ENCODE measurements around the gene SLC2A11.

SLC2A11 gene

GRCh38 chr22:23893121-23893944, 35.7 kb downstream of the SLC2A11 start:
- H3K36me3 ChIP-seq: peaks cover 19 to 29% (median 26%) of the 10 kb centered on the region in 11 experiments
- TF ChIP-seq Cebpa-rat (IDR thresholded peaks at IDR 0.05): no peak
- no peaks in the 10 kb centered on the region for H3K27me3 ChIP-seq
- peak overlapping the region; percentile 85 to 94 (median 90) for H3K9ac ChIP-seq
- peaks cover 31 to 45% (median 39%) of the 10 kb centered on the region in 10 experiments for H3K4me1 ChIP-seq
- peak overlapping the region; percentile 87 to 95 (median 90) for H3K4me3 ChIP-seq
- H4K20me1 ChIP-seq: peaks cover 15 to 35% (median 25%) of the 10 kb centered on the region in 11 experiments; a peak in 20 of 22 replicates
- H3K27ac ChIP-seq: peak overlapping the region; percentile 69 to 92 (median 90)
- peak overlapping the region; percentile 80 to 96 (median 91) for H3K4me2 ChIP-seq
- H3K9me3 ChIP-seq (replicated peaks in 1 of 11): no peaks in the 10 kb centered on the region; a peak in 1 of 22 replicates

DNA sequence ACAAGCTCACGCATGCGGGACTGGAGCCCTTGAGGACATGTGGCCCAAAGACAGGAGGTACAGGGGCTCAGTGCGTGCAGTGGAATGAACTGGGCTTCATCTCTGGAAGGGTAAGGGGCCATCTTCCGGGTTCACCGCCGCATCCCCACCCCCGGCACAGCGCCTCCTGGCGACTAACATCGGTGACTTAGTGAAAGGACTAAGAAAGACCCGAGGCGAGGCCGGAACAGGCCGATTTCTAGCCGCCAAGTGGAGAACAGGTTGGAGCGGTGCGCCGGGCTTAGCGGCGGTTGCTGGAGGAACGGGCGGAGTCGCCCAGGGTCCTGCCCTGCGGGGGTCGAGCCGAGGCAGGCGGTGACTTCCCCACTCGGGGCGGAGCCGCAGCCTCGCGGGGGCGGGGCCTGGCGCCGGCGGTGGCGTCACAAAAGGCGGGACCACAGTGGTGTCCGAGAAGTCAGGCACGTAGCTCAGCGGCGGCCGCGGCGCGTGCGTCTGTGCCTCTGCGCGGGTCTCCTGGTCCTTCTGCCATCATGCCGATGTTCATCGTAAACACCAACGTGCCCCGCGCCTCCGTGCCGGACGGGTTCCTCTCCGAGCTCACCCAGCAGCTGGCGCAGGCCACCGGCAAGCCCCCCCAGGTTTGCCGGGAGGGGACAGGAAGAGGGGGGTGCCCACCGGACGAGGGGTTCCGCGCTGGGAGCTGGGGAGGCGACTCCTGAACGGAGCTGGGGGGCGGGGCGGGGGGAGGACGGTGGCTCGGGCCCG, 36.5 kb downstream of the SLC2A11 start, which contains the start of gene MIF:
Gene MIF, plus strand, starts transcription at position 439 of the 765 bp plus-strand sequence. Its CDS starts 92 bp downstream, at position 531.
- peaks cover 15 to 41% (median 25%) of the 10 kb centered on the region in 11 experiments; a peak in 20 of 22 replicates for H4K20me1 ChIP-seq
- H3K4me3 ChIP-seq: peak within 1 kb of the TSS; percentile 87 to 95 (median 90)
- no peak for TF ChIP-seq Cebpa-rat (IDR thresholded peaks at IDR 0.05)
- peaks cover 0 to 7% (median 0%) of the 10 kb centered on the region in 11 experiments; a peak in 2 of 22 replicates for H3K9me3 ChIP-seq (replicated peaks in 1 of 11)
- peak within 1 kb of the TSS; percentile 85 to 94 (median 90) for H3K9ac ChIP-seq
- peaks cover 26 to 41% (median 36%) of the 10 kb centered on the region in 10 experiments for H3K4me1 ChIP-seq
- H3K27ac ChIP-seq: peak within 1 kb of the TSS; percentile 69 to 92 (median 90)
- H3K4me2 ChIP-seq: peak within 1 kb of the TSS; percentile 80 to 96 (median 91)
- peaks cover 19 to 37% (median 34%) of the 10 kb centered on the region in 11 experiments for H3K36me3 ChIP-seq
- H3K27me3 ChIP-seq: no peaks in the 10 kb centered on the region

GRCh38 chr22:23894710-23895598, 37.3 kb downstream of the SLC2A11 start:
- peak overlapping the region; percentile 69 to 92 (median 90) for H3K27ac ChIP-seq
- H3K4me3 ChIP-seq: peak overlapping the region; percentile 87 to 95 (median 90)
- peaks cover 19 to 40% (median 38%) of the 10 kb centered on the region in 11 experiments for H3K36me3 ChIP-seq
- peaks cover 3 to 14% (median 6%) of the 10 kb centered on the region in 11 experiments; a peak in 16 of 22 replicates for H3K9me3 ChIP-seq (replicated peaks in 1 of 11)
- H4K20me1 ChIP-seq: peaks cover 15 to 41% (median 25%) of the 10 kb centered on the region in 11 experiments; a peak in 20 of 22 replicates
- peak overlapping the region; percentile 80 to 96 (median 91) for H3K4me2 ChIP-seq
- H3K4me1 ChIP-seq: peaks cover 26 to 41% (median 36%) of the 10 kb centered on the region in 10 experiments
- H3K9ac ChIP-seq: peak overlapping the region; percentile 85 to 94 (median 90)
- TF ChIP-seq Cebpa-rat (IDR thresholded peaks at IDR 0.05): no peak
- H3K27me3 ChIP-seq: no peaks in the 10 kb centered on the region

GRCh38 chr22:23895599-23896144, 38.0 kb downstream of the SLC2A11 start:
- Histone ChIP-seq H3K36me3 (peaks cover 19 to 40% (median 38%) of the 10 kb centered on the region in 11 experiments), H3K9ac (peak overlapping the region; percentile 85 to 94 (median 90)), H3K4me2 (peak overlapping the region; percentile 80 to 96 (median 91)), H3K4me3 (peak overlapping the region; percentile 87 to 95 (median 90)), H3K4me1 (peaks cover 26 to 41% (median 36%) of the 10 kb centered on the region in 10 experiments), H3K27me3 (no peaks in the 10 kb centered on the region), H3K9me3 (replicated peaks in 1 of 11) (peaks cover 7 to 21% (median 13%) of the 10 kb centered on the region in 11 experiments; a peak in 20 of 22 replicates), H3K27ac (peak overlapping the region in 10 of 11 experiments; percentile 88 to 92 (median 90); a peak in 20 of 22 replicates), H4K20me1 (peaks cover 15 to 41% (median 25%) of the 10 kb centered on the region in 11 experiments; a peak in 20 of 22 replicates)
- no peak for TF ChIP-seq Cebpa-rat (IDR thresholded peaks at IDR 0.05)

- H3K27ac ChIP-seq: peak overlapping the region in 8 of 11 experiments; percentile 88 to 91 (median 90); a peak in 12 of 22 replicates
- peak overlapping the region; percentile 87 to 95 (median 90); a peak in 19 of 20 replicates for H3K4me3 ChIP-seq
- H3K4me2 ChIP-seq: peak overlapping the region; percentile 80 to 96 (median 91)
- H3K36me3 ChIP-seq: peaks cover 19 to 40% (median 38%) of the 10 kb centered on the region in 11 experiments
- TF ChIP-seq Cebpa-rat (IDR thresholded peaks at IDR 0.05): no peak
- H3K9ac ChIP-seq: peak overlapping the region; percentile 85 to 94 (median 90); a peak in 21 of 22 replicates
- peaks cover 15 to 41% (median 25%) of the 10 kb centered on the region in 11 experiments; a peak in 20 of 22 replicates for H4K20me1 ChIP-seq
- peaks cover 7 to 25% (median 16%) of the 10 kb centered on the region in 11 experiments; a peak in 20 of 22 replicates for H3K9me3 ChIP-seq (replicated peaks in 1 of 11)
- peaks cover 26 to 41% (median 36%) of the 10 kb centered on the region in 10 experiments for H3K4me1 ChIP-seq
- H3K27me3 ChIP-seq: no peaks in the 10 kb centered on the region
Measured at GRCh38 chr22:23896166-23896522, 38.5 kb downstream of the SLC2A11 start.

- no peaks in the 10 kb centered on the region for H3K27me3 ChIP-seq
- TF ChIP-seq Cebpa-rat (IDR thresholded peaks at IDR 0.05): no peak
- peak overlapping the region in 9 of 10 experiments; percentile 87 to 95 (median 92); a peak in 11 of 20 replicates for H3K4me3 ChIP-seq
- H3K4me1 ChIP-seq: peaks cover 26 to 41% (median 36%) of the 10 kb centered on the region in 10 experiments
- H3K9me3 ChIP-seq (replicated peaks in 1 of 11): peaks cover 7 to 28% (median 17%) of the 10 kb centered on the region in 11 experiments; a peak in 20 of 22 replicates
- peak overlapping the region; percentile 80 to 96 (median 91) for H3K4me2 ChIP-seq
- H3K27ac ChIP-seq: peak overlapping the region in 6 of 11 experiments; percentile 90 to 91 (median 90); a peak in 5 of 22 replicates
- H3K9ac ChIP-seq: peak overlapping the region in 10 of 11 experiments; percentile 85 to 94 (median 91); a peak in 15 of 22 replicates
- peaks cover 19 to 40% (median 38%) of the 10 kb centered on the region in 11 experiments for H3K36me3 ChIP-seq
- peaks cover 15 to 41% (median 25%) of the 10 kb centered on the region in 11 experiments; a peak in 20 of 22 replicates for H4K20me1 ChIP-seq
Measured at GRCh38 chr22:23896523-23897186, 39.0 kb downstream of the SLC2A11 start.

DNA sequence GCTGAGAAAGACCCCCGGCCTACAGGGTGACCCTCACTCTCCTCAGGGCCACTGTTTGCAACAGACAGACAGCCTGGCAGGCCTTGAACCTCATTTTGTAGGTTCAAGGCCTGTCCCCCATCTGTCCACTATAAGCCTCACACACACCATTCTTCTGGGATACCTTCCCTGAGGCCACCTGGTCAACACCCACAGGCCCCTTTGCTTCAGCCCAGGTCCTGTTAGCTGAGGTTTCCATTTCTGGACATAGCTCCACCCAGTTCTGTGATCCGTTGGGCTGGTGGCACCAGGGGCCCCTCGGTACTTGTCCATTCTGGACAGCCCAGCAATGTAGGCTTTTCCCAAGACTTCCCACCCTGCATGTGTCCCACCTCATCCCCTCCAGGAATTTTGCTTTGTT, 39.6 kb downstream of the SLC2A11 start:
- TF ChIP-seq Cebpa-rat (IDR thresholded peaks at IDR 0.05): no peak
- no peaks in the 10 kb centered on the region for H3K27me3 ChIP-seq
- no peak overlapping the region for H3K9ac ChIP-seq
- H3K9me3 ChIP-seq (replicated peaks in 1 of 11): peaks cover 7 to 28% (median 17%) of the 10 kb centered on the region in 11 experiments; a peak in 20 of 22 replicates
- H3K36me3 ChIP-seq: peaks cover 19 to 40% (median 38%) of the 10 kb centered on the region in 11 experiments
- peaks cover 26 to 41% (median 36%) of the 10 kb centered on the region in 10 experiments for H3K4me1 ChIP-seq
- H4K20me1 ChIP-seq: peaks cover 15 to 41% (median 25%) of the 10 kb centered on the region in 11 experiments; a peak in 20 of 22 replicates
- peak overlapping the region; percentile 80 to 96 (median 91); a peak in 15 of 22 replicates for H3K4me2 ChIP-seq
- no peak overlapping the region for H3K4me3 ChIP-seq
- H3K27ac ChIP-seq: no peak overlapping the region

Data from BLaER1 treated with 17β-estradiol and CSF1 and Interleukin-3, amounts not matched to agents 10 nM and 100 nM (cell line).